IMR-90 (cell line): ENCODE results near the gene LIN7C. TPM values are rescaled to one million over a fixed set of nuclear protein-coding genes. Genes with fewer than 3 reads are reported as not detected.
A peak's percentile ranks its signal among the peaks of the same experiment; 100 is the strongest.

Source experiments
- ATAC-seq: fragments of 200-7000 bp; cut with Tn5 transposase; 2 replicates; pipeline ENCODE4 v1.9.1; 2020; ENCODE audit warnings: low read depth, mild to moderate bottlenecking, moderate library complexity
- BruUV-seq: library from RNA; stranded (reverse); fragments of 400-500 nt; replicated peaks from 2 replicates; lab custom pipeline; 2021; lab: Mats Ljungman, UMichigan
- CTCF ChIA-PET: fragments of 300-600 bp; formaldehyde crosslinking; extraction: SDS; loops from one replicate; lab custom pipeline; 2021; ENCODE audit warnings: antibody characterized with exemption; lab: Yijun Ruan, JAX
- POLR2A ChIA-PET: fragments of 300-600 bp; sonication (Branson Sonifier 250); formaldehyde crosslinking; loops from one replicate; lab custom pipeline; 2022; ENCODE audit warnings: antibody characterized with exemption; ENCODE audit not compliant: unreplicated experiment; lab: Charles Lee
- DNase-seq: peaks from one replicate; pipeline ENCODE4 v3.0.0; 2013
- H2AFZ ChIP-seq: replicated peaks from 2 replicates; pipeline ENCODE3; 2013; ENCODE audit warnings: low read length, mild to moderate bottlenecking; ENCODE audit not compliant: poor library complexity
- H2AK5ac ChIP-seq: 2 replicates; pipeline ENCODE4 v1.6.1; 2013; ENCODE audit warnings: low read depth, low read length, inconsistent platforms
- H2AK9ac ChIP-seq: replicated peaks from 2 replicates; pipeline ENCODE3; 2013; ENCODE audit warnings: mild to moderate bottlenecking, low read depth, low read length, moderate library complexity; ENCODE audit not compliant: poor library complexity
- H2BK120ac ChIP-seq: 2 replicates; pipeline ENCODE4 v1.6.1; 2013; ENCODE audit warnings: low read depth, low read length, inconsistent platforms
- H2BK15ac ChIP-seq: 3 replicates; pipeline ENCODE4 v1.6.1; 2013; ENCODE audit warnings: low read depth, low read length, inconsistent platforms
- H2BK20ac ChIP-seq: 2 replicates; pipeline ENCODE4 v1.6.1; 2013; ENCODE audit warnings: low read depth, mild to moderate bottlenecking, inconsistent platforms, low read length, moderate library complexity
- H2BK5ac ChIP-seq: 2 replicates; pipeline ENCODE4 v1.6.1; 2013; ENCODE audit warnings: mild to moderate bottlenecking, low read depth, low read length, inconsistent platforms; ENCODE audit not compliant: poor library complexity, severe bottlenecking
- H3K14ac ChIP-seq: replicated peaks from 2 replicates; pipeline ENCODE4 v1.6.1; 2013; ENCODE audit warnings: low read depth, low read length, inconsistent platforms
- H3K18ac ChIP-seq: 2 replicates; pipeline ENCODE4 v1.6.1; 2013; ENCODE audit warnings: low read depth, low read length, control low read depth
- H3K23ac ChIP-seq: 2 replicates; pipeline ENCODE4 v1.6.1; 2013; ENCODE audit warnings: low read depth, low read length, inconsistent platforms
- H3K27ac ChIP-seq: 2 replicates; pipeline ENCODE4 v1.5.1; 2013; ENCODE audit warnings: mild to moderate bottlenecking, control low read depth, low read length; ENCODE audit not compliant: insufficient read depth
- H3K27me3 ChIP-seq: 2 replicates; pipeline ENCODE4 v1.6.1; 2013; ENCODE audit warnings: low read length; ENCODE audit not compliant: control insufficient read depth, insufficient read depth
- H3K36me3 ChIP-seq: 2 replicates; pipeline ENCODE4 v1.6.1; 2013; ENCODE audit warnings: low read length, mixed read lengths; ENCODE audit not compliant: control insufficient read depth, insufficient read depth
- H3K4ac ChIP-seq: 2 replicates; pipeline ENCODE4 v1.6.1; 2013; ENCODE audit warnings: low read depth, low read length, inconsistent platforms
- H3K4me1 ChIP-seq: 2 replicates; pipeline ENCODE4 v1.6.1; 2013; ENCODE audit warnings: low read length, mixed read lengths; ENCODE audit not compliant: control insufficient read depth, insufficient read depth
- H3K4me2 ChIP-seq: 2 replicates; pipeline ENCODE4 v1.6.1; 2013; ENCODE audit warnings: low read depth, mild to moderate bottlenecking, control low read depth, low read length, moderate library complexity
- H3K4me3 ChIP-seq: 2 replicates; pipeline ENCODE4 v1.5.1; 2013; ENCODE audit warnings: low read depth, mild to moderate bottlenecking, control low read depth, low read length, moderate library complexity; ENCODE audit not compliant: insufficient read depth
- H3K56ac ChIP-seq: 2 replicates; pipeline ENCODE4 v1.6.1; 2013; ENCODE audit warnings: low read length, inconsistent platforms; ENCODE audit not compliant: insufficient read depth; ENCODE audit errors: extremely low read depth
- H3K79me1 ChIP-seq, 2 experiments: 2 replicates each; pipeline ENCODE4 v1.6.1; 2013; ENCODE audit warnings: low read length in 2 of 2, inconsistent platforms in 1 of 2, low read depth in 1 of 2
- H3K9ac ChIP-seq: 2 replicates; pipeline ENCODE4 v1.6.1; 2013; ENCODE audit warnings: low read depth, low read length, control low read depth
- H3K9me1 ChIP-seq: 2 replicates; pipeline ENCODE4 v1.6.1; 2013; ENCODE audit warnings: low read length, inconsistent platforms; ENCODE audit not compliant: insufficient read depth
- H3K9me3 ChIP-seq: 2 replicates; pipeline ENCODE4 v1.6.1; 2013; ENCODE audit warnings: low read length; ENCODE audit not compliant: control insufficient read depth, insufficient read depth
- H4K20me1 ChIP-seq: 2 replicates; pipeline ENCODE4 v1.6.1; 2013; ENCODE audit warnings: low read length, inconsistent platforms; ENCODE audit not compliant: insufficient read depth
- H4K5ac ChIP-seq: 2 replicates; pipeline ENCODE4 v1.6.1; 2013; ENCODE audit warnings: mild to moderate bottlenecking, low read depth, low read length, control low read depth
- H4K8ac ChIP-seq, 2 experiments: 2 replicates each; pipeline ENCODE4 v1.6.1; 2013; ENCODE audit warnings: low read depth in 2 of 2, low read length in 2 of 2, control low read depth in 1 of 2, inconsistent platforms in 1 of 2
- H4K91ac ChIP-seq: 2 replicates; pipeline ENCODE4 v1.6.1; 2013; ENCODE audit warnings: low read depth, low read length, inconsistent platforms; ENCODE audit not compliant: insufficient read depth
- CEBPB ChIP-seq: IDR thresholded peaks from 2 replicates; pipeline ENCODE4 v1.6.1; 2012; ENCODE audit warnings: low read depth, low read length, improper control_type of control experiment
- CHD1 ChIP-seq: IDR thresholded peaks from 2 replicates; pipeline ENCODE4 v1.6.1; 2012; ENCODE audit warnings: low read depth, low read length, improper control_type of control experiment
- CTCF ChIP-seq: conservative IDR thresholded peaks from 2 replicates; pipeline ENCODE4 v1.5.1; 2012; ENCODE audit warnings: mild to moderate bottlenecking, low read depth, low read length, improper control_type of control experiment
- SMC3 ChIP-seq: fragments of 150-350 bp; IDR thresholded peaks from 2 replicates; pipeline ENCODE4 v1.6.1; 2016; ENCODE audit warnings: low read depth, mild to moderate bottlenecking, antibody characterized with exemption, low read length, moderate library complexity
- WGBS, 2 experiments: methylation state at CpG; one replicate each; pipeline versions ENCODE4 v1.1.5 to v1.1.7; 2013; ENCODE audit warnings: missing lambda C conversion rate in 2 of 2; ENCODE audit not compliant: insufficient read length in 1 of 2; ENCODE audit errors: extremely low coverage in 2 of 2; 5-methylcytosine and 5-hydroxymethylcytosine counted together
- dilution Hi-C: fragments of 300-500 bp; cut with HindIII; formaldehyde crosslinking; loops from one replicate; pipeline ENCODE4 v1.14.3; 2018; ENCODE audit warnings: low sequenced_read_pairs; ENCODE audit not compliant: unreplicated experiment
- in situ Hi-C: fragments of 300-500 bp; cut with MboI; formaldehyde crosslinking; loops from 3 replicates; pipeline ENCODE4 v1.14.3; 2019; ENCODE audit warnings: low sequenced_read_pairs, inconsistent platforms, mixed read lengths
- intact Hi-C: fragments of 100-400 bp; cut with micrococcal nuclease; formaldehyde crosslinking; loops from 2 replicates; pipeline ENCODE4 v1.10.0; 2022
- polyA plus RNA-seq, 3 experiments: library from polyadenylated mRNA; depleted of rRNA; stranded (reverse); fragments of >200 nt; gene quantifications; 2 replicates each; pipeline ENCODE4 v1.2.3, GENCODE V29; 2012; ENCODE audit warnings: low replicate concordance in 1 of 3
- total RNA-seq: library from RNA; depleted of rRNA; stranded (reverse); fragments of >200 nt; gene quantifications from 2 replicates; pipeline ENCODE4 v1.2.3, GENCODE V29; 2012

LIN7C gene
- total and polyA plus RNA-seq, 2 of the 4 experiments (the other 2 are of a cell fraction): 12.2 to 25.5 TPM

- H2BK20ac ChIP-seq: no peak overlapping the region
- no peak overlapping the region for H2BK5ac ChIP-seq
- dilution Hi-C loops (no loop called here), intact Hi-C loops (loop anchor here (5.0 kb wide), 3 partner anchors 74 to 174 kb away; partner anchors contain the start of gene CCDC34), in situ Hi-C loops (no loop called here)
- H2AK5ac ChIP-seq: peak overlapping the region; percentile 16; the same call in 1 of the 2 replicates
- WGBS, 2 experiments: 53% methylated on average over 8 of the region's 21 CpGs; no CpG with 5 or more reads in 1 of the 2 experiments
- peak overlapping the region; percentile 53 for H3K4me3 ChIP-seq
- H2BK15ac ChIP-seq: no peak overlapping the region
- TF ChIP-seq SMC3 (no peak), CHD1 (no peak), CEBPB (no peak), CTCF (no peak)
- H3K14ac ChIP-seq: peak overlapping the region; percentile 35; the same call in 1 of the 2 replicates
- H3K9ac ChIP-seq: peak overlapping the region; percentile 64
- peak overlapping the region; percentile 95 for H3K4me2 ChIP-seq
- CTCF ChIA-PET: no interaction called here
- ATAC-seq (no peak), DNase-seq (no peak)
- H4K5ac ChIP-seq: no peak overlapping the region
- H2AK9ac ChIP-seq: peak overlapping the region; percentile 8
- no peaks in the 10 kb centered on the region for H4K20me1 ChIP-seq
- H2AFZ ChIP-seq: peak overlapping the region; percentile 89
- BruUV-seq: no TSS peak
- no peak overlapping the region for H4K91ac ChIP-seq
- H3K27ac ChIP-seq: no peak overlapping the region; the same call in 1 of the 2 replicates
- 0 out of 2 replicates have a peak overlapping the region, but pooled peaks have one; percentile 6 for H3K56ac ChIP-seq
- no peaks in the 10 kb centered on the region for H3K9me3 ChIP-seq
- H3K79me1 ChIP-seq: peaks cover 18 to 20% of the 10 kb centered on the region in 2 experiments; a peak in 3 of 4 replicates
- no peaks in the 10 kb centered on the region for H3K9me1 ChIP-seq
- H3K27me3 ChIP-seq: no peaks in the 10 kb centered on the region
- H2BK120ac ChIP-seq: 0 out of 2 replicates have a peak overlapping the region, but pooled peaks have one; percentile 4
- no peak overlapping the region; the same call in 1 of the 2 replicates for H3K4ac ChIP-seq
- POLR2A ChIA-PET: no interaction called here
- H3K18ac ChIP-seq: no peak overlapping the region
- peak overlapping the region; percentile 50; the same call in 1 of the 2 replicates for H3K23ac ChIP-seq
- H3K4me1 ChIP-seq: peaks cover 7% of the 10 kb centered on the region
- H4K8ac ChIP-seq: peak overlapping the region in 1 of 2 experiments; percentile 3; a peak in 1 of 4 replicates
- H3K36me3 ChIP-seq: no peaks in the 10 kb centered on the region
Observed at GRCh38 chr11:27470826-27471588, 35.6 kb downstream of the LIN7C start.
